ENCODE results near the gene MCOLN3.

GRCh38 chr1:84988588-84988987, 59.7 kb downstream of the MCOLN3 start:
- TF ChIP-seq CTCF (IDR thresholded peaks at IDR 0.05 in 2 of 3, conservative IDR thresholded peaks at IDR 0.05 in 1 of 3; ENCODE audit: insufficient read depth in 2 of 3, low read depth in 1 of 3, low read length in 3 of 3) (no peak), ZNF318 (IDR thresholded peaks at IDR 0.05; ENCODE audit: borderline replicate concordance in 1 of 2, low read depth in 1 of 2) (no peak), ZNF277 (CRISPR knock-in tag; IDR thresholded peaks at IDR 0.05; ENCODE audit: borderline replicate concordance) (no peak), KAT8 (IDR thresholded peaks at IDR 0.05; ENCODE audit: low read depth) (no peak), RBM22 (IDR thresholded peaks at IDR 0.05; ENCODE audit: low read depth, low read length, poor library complexity, severe bottlenecking) (no peak), SOX6 (IDR thresholded peaks at IDR 0.05) (no peak), EP300 (IDR thresholded peaks at IDR 0.05; ENCODE audit: low read length) (no peak)
